ENCODE measurements around the gene MPHOSPH6.

MPHOSPH6 gene

GRCh38 chr16:82177555-82177954 lies 7.5 kb upstream of the MPHOSPH6 start:
- DNase-seq (ENCODE audit: extremely low read depth, low read depth): no peak
- H3K4me3 ChIP-seq (replicated peaks; ENCODE audit: low read depth, low read length): no peak overlapping the region
- TF ChIP-seq CTCF (IDR thresholded peaks at IDR 0.05; ENCODE audit: low read depth, low read length, missing control alignments): no peak

GRCh38 chr16:82176204-82176603 lies 6.2 kb upstream of the MPHOSPH6 start:
- no peak for TF ChIP-seq CTCF (IDR thresholded peaks at IDR 0.05; ENCODE audit: low read depth, low read length, missing control alignments)
- no peak for DNase-seq (ENCODE audit: extremely low read depth, low read depth)

GRCh38 chr16:82175627-82176026 lies 5.6 kb upstream of the MPHOSPH6 start:
- H3K4me3 ChIP-seq (replicated peaks; ENCODE audit: low read depth, low read length): no peak overlapping the region
- no peak for TF ChIP-seq CTCF (IDR thresholded peaks at IDR 0.05; ENCODE audit: low read depth, low read length, missing control alignments)
- DNase-seq (ENCODE audit: extremely low read depth, low read depth): no peak

More at GRCh38 chr16:82176204-82176603, 6.2 kb upstream of the MPHOSPH6 start:
- H3K4me3 ChIP-seq (replicated peaks; ENCODE audit: low read depth, low read length): no peak overlapping the region

GRCh38 chr16:82167670-82168069 lies 2.4 kb downstream of the MPHOSPH6 start:
- DNase-seq (ENCODE audit: extremely low read depth, low read depth): no peak
- no peak overlapping the region for H3K4me3 ChIP-seq (replicated peaks; ENCODE audit: low read depth, low read length)
- TF ChIP-seq CTCF (IDR thresholded peaks at IDR 0.05; ENCODE audit: low read depth, low read length, missing control alignments): no peak

GRCh38 chr16:82160226-82160625 lies 9.8 kb downstream of the MPHOSPH6 start:
- no peak for DNase-seq (ENCODE audit: extremely low read depth, low read depth)
- TF ChIP-seq CTCF (IDR thresholded peaks at IDR 0.05; ENCODE audit: low read depth, low read length, missing control alignments): no peak
- H3K4me3 ChIP-seq (replicated peaks; ENCODE audit: low read depth, low read length): no peak overlapping the region

GRCh38 chr16:82157836-82158235 lies 12.2 kb downstream of the MPHOSPH6 start:
- DNase-seq (ENCODE audit: extremely low read depth, low read depth): no peak
- no peak overlapping the region for H3K4me3 ChIP-seq (replicated peaks; ENCODE audit: low read depth, low read length)
- TF ChIP-seq CTCF (IDR thresholded peaks at IDR 0.05; ENCODE audit: low read depth, low read length, missing control alignments): no peak

- DNase-seq (ENCODE audit: extremely low read depth, low read depth): no peak
- H3K4me3 ChIP-seq (replicated peaks; ENCODE audit: low read depth, low read length): no peak overlapping the region
- no peak for TF ChIP-seq CTCF (IDR thresholded peaks at IDR 0.05; ENCODE audit: low read depth, low read length, missing control alignments)
Observed at GRCh38 chr16:82157534-82157812, 12.6 kb downstream of the MPHOSPH6 start.

Data from HFF-Myc (cell line).